Rectal smooth muscle tissue (tissue), 1 donor: ENCODE measurements around the gene DAPK2.

Experiments used
- H3K27ac ChIP-seq: one replicate; pipeline ENCODE4 v1.7.0; 2013; ENCODE audit warnings: low read depth, low read length, inconsistent platforms
- H3K27me3 ChIP-seq: one replicate; pipeline ENCODE4 v1.7.0; 2013; ENCODE audit warnings: low read length; ENCODE audit not compliant: control insufficient read depth, insufficient read depth
- H3K36me3 ChIP-seq: one replicate; pipeline ENCODE4 v1.7.0; 2013; ENCODE audit warnings: low read length; ENCODE audit not compliant: control insufficient read depth, insufficient read depth
- H3K4me1 ChIP-seq: one replicate; pipeline ENCODE4 v1.7.0; 2013; ENCODE audit warnings: low read length; ENCODE audit not compliant: control insufficient read depth, insufficient read depth
- H3K4me3 ChIP-seq: one replicate; pipeline ENCODE4 v1.7.0; 2013; ENCODE audit warnings: low read length
- H3K9ac ChIP-seq: one replicate; pipeline ENCODE4 v1.7.0; 2013; ENCODE audit warnings: low read length

The DAPK2 gene

DNA sequence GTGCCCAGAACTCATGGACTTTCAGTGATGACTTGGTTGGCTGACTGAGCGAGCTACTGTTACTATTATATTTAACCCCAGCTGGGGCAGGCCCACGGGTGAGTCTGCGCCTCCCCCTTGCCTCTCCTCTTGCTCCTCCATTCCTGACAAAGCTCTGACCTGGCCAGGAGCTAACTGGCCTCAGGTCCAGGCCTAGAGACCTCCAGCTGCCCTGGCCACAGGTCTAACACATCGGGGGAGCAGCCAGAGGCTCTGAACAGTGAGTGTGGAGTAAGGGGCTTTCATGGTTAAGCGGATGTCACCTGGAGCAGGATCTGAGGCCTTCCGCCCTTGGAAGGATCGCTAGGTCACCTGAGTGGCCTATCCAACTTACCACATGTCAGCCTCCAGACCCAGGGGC lies 116.3 kb downstream of the DAPK2 start:
- Histone ChIP-seq H3K36me3 (no peaks in the 10 kb centered on the region), H3K27me3 (no peaks in the 10 kb centered on the region), H3K9ac (no peak overlapping the region)

DNA sequence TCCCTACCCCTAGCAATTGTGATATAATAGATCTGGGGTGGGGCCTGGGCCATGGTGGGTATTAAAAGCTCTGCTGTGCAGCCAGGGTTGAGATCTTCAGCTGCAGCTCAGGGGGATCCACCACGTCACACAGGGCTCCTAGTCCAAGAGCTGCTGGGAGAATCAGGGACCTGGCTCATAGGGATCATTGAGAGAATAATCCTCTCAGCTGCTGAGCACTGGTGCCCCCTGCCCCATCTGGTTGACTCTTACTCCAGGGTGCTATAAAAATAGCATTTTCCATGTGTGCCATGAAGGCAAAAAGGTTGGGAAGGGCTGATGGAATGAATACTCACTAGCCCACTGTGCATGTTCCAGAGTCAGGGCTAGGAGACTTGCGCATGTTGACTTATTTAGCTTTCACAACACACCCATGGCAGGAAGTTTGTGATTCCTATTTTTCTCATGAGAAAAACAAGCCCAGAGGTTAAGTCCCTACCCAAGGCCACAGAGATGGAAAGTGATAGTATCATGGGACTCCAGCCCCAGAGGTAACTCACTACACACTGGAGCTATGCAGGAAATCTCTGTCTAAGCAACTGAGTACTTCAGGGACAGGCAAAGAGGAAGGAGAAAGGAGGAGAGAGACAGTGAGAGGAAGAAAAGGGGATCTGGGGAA lies 118.0 kb downstream of the DAPK2 start:
- Histone ChIP-seq H3K4me1 (peaks cover 4% of the 10 kb centered on the region), H3K27me3 (no peaks in the 10 kb centered on the region), H3K9ac (no peak overlapping the region), H3K4me3 (no peak overlapping the region), H3K27ac (no peak overlapping the region), H3K36me3 (no peaks in the 10 kb centered on the region)

More for the DNA sequence above, 116.3 kb downstream of the DAPK2 start:
- Histone ChIP-seq H3K4me3 (no peak overlapping the region), H3K27ac (no peak overlapping the region), H3K4me1 (peaks cover 4% of the 10 kb centered on the region)

DNA sequence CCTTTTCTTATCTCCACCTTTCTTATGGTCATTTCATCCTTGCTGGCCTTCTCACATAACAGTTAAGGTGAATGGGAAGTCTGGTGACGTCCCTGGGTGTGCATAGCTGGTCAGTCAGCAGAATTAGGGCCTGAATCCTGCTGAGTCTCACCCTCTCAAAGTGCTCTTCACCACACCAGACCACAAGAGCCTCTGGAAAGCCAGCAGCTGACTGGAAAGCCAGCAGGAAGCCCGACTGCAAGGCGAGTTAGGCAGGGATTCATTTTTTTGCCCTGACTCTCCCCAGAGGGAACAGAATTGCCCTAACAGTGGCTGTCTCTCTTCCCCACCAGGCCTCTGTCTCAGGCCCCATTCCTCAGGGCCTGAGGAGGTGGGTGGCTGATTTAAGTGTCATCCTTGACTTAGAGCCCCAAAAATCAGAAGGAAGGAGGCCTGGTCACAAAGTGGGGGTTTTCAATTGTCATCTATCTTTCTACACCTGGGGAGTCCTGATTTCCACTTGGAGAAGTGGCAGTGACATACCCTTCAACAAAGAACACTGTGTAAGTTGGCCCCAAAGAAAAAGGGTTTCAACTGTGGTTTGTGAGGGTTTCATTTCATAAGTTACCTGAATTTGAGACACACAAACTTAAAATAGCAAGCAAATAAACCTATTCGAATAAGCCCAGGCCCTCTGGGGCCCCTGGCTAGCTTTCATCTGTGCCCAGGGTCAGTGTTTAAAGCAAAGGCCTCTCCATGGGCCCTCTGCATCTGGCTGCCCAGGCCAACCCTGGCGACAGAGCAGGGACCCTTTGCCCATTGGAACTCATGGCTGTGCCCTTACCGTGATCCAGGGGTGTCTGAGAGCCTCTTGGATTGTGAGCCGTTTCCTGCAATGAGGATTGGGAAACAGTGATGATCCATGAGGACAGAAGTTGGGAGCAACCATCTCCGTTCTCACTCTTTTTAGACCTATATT lies 122.0 kb downstream of the DAPK2 start:
- no peaks in the 10 kb centered on the region for H3K36me3 ChIP-seq
- no peak overlapping the region for H3K27ac ChIP-seq

DNA sequence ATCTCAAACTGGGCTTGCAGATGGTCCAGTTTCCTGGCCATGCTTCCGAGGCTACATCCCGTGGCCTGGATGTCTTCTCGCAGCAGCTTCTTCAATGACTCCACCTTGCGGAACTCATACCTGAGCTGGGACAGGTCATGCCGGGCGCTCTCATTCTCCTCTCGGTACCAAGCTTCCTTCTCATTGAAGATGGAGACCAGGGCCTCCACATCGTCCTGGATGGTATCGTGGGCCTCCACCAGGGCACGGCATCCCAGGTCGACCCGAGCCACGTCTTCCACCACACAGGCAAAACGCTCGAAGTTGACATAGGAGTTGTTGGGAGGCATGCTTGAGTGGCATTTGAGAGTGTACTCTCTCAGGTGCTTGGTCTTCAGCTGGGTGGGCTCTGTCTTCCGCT lies 123.4 kb downstream of the DAPK2 start:
- Histone ChIP-seq H3K36me3 (no peaks in the 10 kb centered on the region), H3K9ac (no peak overlapping the region), H3K27me3 (no peaks in the 10 kb centered on the region), H3K4me1 (peaks cover 4% of the 10 kb centered on the region), H3K4me3 (no peak overlapping the region), H3K27ac (no peak overlapping the region)

More for the DNA sequence above, 122.0 kb downstream of the DAPK2 start:
- Histone ChIP-seq H3K4me1 (peaks cover 4% of the 10 kb centered on the region), H3K27me3 (no peaks in the 10 kb centered on the region), H3K9ac (no peak overlapping the region), H3K4me3 (no peak overlapping the region)

DNA sequence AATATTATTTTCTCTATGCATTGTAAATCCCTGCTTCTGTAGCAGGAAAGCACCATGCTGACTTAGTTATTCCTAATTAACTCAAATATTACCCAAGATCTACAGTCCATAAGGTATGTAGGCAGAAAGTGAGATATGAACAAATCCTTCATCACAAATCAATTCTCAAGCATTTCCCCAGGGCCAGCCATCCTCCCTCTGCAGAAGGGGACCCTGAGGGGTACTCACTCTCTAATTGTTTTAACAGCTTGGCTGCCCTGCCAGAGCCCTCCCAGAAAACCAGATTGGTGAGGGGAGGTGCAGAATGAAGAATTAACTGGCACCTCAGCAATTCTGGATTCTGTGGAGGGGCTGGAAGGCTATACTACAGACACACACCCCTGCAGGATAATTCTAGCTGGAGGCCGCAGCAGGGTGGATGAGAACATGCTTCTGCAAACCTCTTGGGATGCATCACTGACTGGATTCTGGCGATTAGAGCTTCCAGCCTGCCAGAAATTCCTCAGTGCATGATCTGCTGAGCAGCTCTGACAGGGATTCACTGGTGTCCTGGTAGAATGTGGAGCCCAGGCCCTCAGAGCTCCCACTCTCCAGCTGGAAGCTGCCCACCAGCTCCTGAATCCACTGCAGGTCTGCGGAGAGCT lies 123.9 kb downstream of the DAPK2 start:
- no peak overlapping the region for H3K9ac ChIP-seq
- H3K4me1 ChIP-seq: peaks cover 4% of the 10 kb centered on the region

DNA sequence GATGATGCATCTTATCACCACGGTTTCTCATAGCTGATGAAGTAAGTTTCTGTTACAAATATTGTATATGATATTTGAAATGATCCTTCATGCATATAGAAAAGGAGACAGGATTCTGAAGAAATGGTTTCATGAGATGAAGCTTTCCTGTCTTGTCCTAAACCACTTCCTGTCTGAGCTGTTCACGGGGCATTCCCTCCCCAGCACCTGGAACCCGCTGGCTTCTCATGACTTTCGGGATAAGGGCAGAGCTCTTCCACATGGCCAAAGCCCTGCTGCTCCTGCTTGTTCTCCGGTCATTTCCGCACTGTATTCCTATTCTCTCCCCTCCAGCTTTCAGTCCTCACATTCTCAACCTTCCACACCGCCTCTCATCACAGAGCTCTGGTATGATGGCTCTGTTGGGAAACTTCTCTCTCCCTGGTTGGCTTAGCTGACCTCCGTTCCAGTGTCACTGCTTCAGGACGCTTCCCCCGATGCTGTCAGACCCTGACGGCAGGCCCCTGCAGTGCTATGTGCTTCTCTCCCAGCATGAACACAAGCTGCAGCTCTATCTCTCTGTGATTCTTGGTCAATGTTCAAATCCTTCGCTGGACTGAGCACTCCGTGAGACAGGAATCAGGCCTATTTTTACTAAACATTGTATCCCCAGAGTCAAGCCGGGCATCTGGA lies 125.6 kb downstream of the DAPK2 start:
- Histone ChIP-seq H3K36me3 (no peaks in the 10 kb centered on the region), H3K9ac (no peak overlapping the region), H3K4me3 (no peak overlapping the region), H3K4me1 (no peaks in the 10 kb centered on the region), H3K27me3 (no peaks in the 10 kb centered on the region), H3K27ac (no peak overlapping the region)

More for the DNA sequence above, 123.9 kb downstream of the DAPK2 start:
- no peaks in the 10 kb centered on the region for H3K27me3 ChIP-seq
- H3K36me3 ChIP-seq: no peaks in the 10 kb centered on the region
- H3K4me3 ChIP-seq: no peak overlapping the region
- H3K27ac ChIP-seq: no peak overlapping the region

DNA sequence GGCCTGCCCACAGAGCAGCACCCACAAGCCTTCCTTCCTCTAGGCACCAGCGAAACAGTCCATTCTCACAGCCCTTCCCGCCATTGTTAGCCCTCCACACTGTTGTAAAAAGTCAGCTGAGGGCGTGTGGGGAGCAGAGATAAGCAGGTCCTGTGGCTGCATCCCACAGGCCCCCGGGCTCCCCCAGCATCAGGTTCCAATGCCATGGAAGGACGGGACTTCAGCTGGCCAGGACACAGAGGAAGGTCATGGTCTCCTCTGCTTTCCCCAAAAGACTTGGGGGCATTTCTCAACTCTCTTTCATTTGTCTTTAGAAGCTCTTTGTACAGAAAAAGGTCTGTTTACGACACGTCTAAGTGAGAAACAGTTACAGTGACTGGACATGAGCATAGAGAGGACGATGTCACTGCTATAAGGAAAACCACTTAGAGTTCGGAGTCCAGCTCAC lies 127.4 kb downstream of the DAPK2 start:
- no peaks in the 10 kb centered on the region for H3K27me3 ChIP-seq
- no peaks in the 10 kb centered on the region for H3K4me1 ChIP-seq
- H3K36me3 ChIP-seq: no peaks in the 10 kb centered on the region
- H3K4me3 ChIP-seq: no peak overlapping the region
- H3K27ac ChIP-seq: no peak overlapping the region
- no peak overlapping the region for H3K9ac ChIP-seq

DNA sequence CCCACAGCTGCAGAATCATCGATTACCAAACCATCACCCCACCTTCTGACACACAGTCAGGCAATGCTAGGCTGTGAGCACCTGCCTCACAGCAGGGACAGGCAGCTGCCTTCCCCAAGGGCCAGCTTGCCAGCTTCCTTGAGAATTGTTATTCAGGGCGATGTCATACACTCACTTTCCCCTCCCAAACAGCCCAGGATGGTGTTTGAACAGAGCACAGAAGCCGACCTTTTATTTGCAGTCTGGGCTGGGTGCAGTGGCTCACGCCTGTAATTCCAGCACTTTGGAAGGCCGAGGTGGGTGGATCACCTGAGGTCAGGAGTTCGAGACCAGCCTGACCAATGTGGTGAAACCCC lies 128.0 kb downstream of the DAPK2 start:
- Histone ChIP-seq H3K9ac (no peak overlapping the region), H3K4me3 (no peak overlapping the region), H3K27ac (no peak overlapping the region), H3K36me3 (no peaks in the 10 kb centered on the region), H3K27me3 (no peaks in the 10 kb centered on the region), H3K4me1 (no peaks in the 10 kb centered on the region)

DNA sequence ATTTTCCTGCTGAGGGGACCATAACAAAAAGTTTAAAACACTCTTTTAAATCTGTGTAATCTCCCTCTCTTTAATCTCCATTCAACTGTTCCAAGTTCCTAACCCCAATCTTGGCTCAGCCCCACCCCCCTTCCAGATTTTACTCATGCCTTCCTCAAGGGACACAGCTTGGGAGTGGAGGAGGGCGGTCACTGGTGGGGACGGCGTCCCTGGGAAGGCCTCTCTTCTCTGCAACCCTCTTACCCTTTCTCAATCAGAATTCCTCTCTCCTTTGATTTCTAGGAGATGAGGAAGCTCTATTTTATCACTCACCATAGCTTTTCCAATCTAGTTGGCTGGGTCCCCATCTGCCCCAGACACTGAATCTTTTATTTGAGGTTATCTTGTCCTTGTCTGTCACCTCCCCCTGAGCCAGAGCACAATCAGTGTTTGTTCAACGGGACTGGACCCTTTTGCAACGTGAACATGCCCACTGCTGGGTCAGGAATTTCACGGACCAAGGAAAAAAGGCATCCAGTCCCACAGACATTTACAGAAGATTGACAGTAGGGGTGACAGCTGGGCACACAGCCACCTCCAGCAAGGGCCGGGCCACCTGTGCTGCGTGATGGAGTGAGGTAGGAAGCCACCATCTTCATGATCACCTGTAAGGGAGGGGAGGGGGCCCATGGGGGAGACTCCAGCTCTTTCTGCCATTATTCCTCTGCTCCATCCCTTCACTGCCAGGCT lies 128.5 kb downstream of the DAPK2 start:
- Histone ChIP-seq H3K4me1 (no peaks in the 10 kb centered on the region), H3K27me3 (no peaks in the 10 kb centered on the region), H3K4me3 (no peak overlapping the region), H3K9ac (no peak overlapping the region), H3K36me3 (no peaks in the 10 kb centered on the region), H3K27ac (no peak overlapping the region)

DNA sequence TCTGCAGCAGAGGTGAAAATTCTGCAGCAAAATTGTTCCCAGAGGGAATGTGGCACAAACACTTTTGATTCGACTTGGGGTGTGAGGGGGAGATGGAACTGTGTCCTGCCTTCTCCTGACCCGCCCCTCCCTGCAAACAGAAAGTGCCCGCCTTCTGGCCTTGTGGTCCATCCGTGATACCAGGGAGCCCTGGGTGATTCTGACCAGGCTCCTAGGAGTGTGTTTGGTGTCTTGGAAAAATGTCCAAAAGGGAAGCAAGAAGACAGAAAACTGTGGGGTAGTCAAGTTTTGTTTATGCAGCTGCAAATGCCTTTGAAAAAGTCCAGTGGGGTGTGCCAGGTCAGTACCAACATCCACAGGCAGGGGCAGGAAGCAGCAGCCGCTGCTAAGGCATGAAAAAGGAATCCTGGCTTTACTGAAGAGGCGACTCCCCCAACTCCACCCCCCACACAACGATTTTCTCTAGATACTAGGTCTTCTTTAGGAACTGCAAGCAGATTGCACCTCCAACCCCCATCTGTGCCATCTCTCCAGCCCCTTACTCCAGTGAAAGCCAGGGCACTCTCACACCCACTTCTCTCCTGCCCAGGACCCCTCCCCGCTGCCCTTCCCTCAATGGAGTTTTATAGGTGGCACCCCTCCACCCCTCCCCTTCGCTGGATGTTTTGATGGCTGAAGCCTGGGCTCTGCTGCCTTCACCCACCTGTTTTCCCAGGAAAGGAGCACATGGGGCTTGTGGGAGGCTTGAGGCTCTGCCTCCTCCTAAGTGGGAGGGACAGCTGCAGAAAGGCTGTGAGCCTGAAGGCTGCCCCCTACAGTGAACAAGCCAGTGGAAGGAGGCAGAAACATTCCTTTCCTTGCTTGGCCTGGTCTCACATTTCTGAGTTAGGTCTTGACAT lies 130.2 kb downstream of the DAPK2 start:
- H3K36me3 ChIP-seq: no peaks in the 10 kb centered on the region
- H3K9ac ChIP-seq: no peak overlapping the region
- H3K4me1 ChIP-seq: no peaks in the 10 kb centered on the region
- no peak overlapping the region for H3K4me3 ChIP-seq
- H3K27me3 ChIP-seq: no peaks in the 10 kb centered on the region
- no peak overlapping the region for H3K27ac ChIP-seq
